GM20431 (cell line): ENCODE data around the gene SLC22A5.

ENCODE experiments used
- in situ Hi-C: fragments of 300-500 bp; cut with MseI, MboI; formaldehyde crosslinking; loops from one replicate; pipeline ENCODE4 v1.15.0; 2020; ENCODE audit warnings: low sequenced_read_pairs; ENCODE audit not compliant: unreplicated experiment

SLC22A5 gene

GRCh38 chr5:132369474-132370180, at the start of gene SLC22A5:
TSS of gene SLC22A5 (plus strand) at chr5:132369710. CDS start at chr5:132369973, 263 bp downstream.
- in situ Hi-C loops = no loop called here

- in situ Hi-C loops = no loop called here
Observed at GRCh38 chr5:132319975-132320374, 49.5 kb upstream of the SLC22A5 start.

- in situ Hi-C loops = no loop called here
Observed at GRCh38 chr5:132321109-132321721, 48.3 kb upstream of the SLC22A5 start.

DNA sequence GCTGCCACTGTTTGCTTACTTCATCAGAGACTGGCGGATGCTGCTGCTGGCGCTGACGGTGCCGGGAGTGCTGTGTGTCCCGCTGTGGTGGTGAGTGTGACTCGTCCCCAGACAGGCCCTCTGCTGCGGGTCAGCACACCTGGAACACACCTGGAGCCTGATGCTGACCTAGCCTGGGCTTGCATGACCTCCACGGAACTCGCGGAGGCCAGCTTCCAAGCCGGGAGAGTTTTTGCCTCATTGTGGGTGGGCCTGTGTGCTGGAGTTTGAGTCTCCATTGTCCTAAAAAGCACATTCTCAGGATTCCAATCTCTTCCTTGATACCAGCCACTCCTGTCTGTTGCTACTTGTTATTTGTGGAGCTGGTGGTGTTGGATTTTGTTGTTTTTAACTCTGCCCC, 47.2 kb upstream of the SLC22A5 start:
- in situ Hi-C loops = no loop called here

GRCh38 chr5:132323202-132323601, 46.3 kb upstream of the SLC22A5 start:
- in situ Hi-C loops = no loop called here

DNA sequence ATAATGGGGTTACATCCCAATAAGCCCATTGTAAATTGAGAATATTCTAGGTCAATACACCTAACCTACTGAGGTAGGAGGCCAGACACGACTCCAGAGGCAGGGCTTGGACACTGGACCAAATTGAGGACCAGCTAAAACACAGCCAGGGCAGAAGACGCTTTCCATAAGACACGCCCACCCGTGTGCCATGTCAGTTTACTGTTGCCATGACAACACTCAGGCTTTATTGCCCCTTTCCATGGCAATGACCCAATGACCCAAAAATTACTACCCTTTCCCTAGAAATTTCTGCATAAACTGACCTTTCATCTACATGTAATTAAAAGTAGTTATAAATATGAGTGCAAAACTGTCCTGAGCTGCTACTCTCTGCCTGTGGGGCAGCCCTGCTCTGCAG, 43.8 kb upstream of the SLC22A5 start:
- in situ Hi-C loops = no loop called here

- in situ Hi-C loops = no loop called here
Observed at GRCh38 chr5:132327252-132327955, 42.1 kb upstream of the SLC22A5 start.

DNA sequence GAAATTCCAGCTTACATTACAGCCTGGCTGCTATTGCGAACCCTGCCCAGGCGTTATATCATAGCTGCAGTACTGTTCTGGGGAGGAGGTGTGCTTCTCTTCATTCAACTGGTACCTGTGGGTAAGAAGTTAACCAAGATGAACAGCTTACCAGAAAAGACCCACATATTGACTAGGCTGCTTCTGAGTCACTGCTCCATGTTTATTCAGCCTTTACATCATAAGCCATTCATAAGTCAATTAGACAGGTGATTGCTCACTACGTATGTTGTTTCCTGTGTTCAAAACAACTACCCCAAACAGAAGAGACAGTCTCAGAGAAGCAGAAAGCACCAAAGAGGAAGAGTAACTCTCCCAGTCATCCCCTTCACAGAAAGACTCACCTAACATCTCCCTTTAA, 34.7 kb upstream of the SLC22A5 start:
- in situ Hi-C loops = no loop called here

- in situ Hi-C loops = no loop called here
Observed at GRCh38 chr5:132335402-132335801, 34.1 kb upstream of the SLC22A5 start.

- in situ Hi-C loops = no loop called here
Observed at GRCh38 chr5:132339502-132339901, 30.0 kb upstream of the SLC22A5 start.

DNA sequence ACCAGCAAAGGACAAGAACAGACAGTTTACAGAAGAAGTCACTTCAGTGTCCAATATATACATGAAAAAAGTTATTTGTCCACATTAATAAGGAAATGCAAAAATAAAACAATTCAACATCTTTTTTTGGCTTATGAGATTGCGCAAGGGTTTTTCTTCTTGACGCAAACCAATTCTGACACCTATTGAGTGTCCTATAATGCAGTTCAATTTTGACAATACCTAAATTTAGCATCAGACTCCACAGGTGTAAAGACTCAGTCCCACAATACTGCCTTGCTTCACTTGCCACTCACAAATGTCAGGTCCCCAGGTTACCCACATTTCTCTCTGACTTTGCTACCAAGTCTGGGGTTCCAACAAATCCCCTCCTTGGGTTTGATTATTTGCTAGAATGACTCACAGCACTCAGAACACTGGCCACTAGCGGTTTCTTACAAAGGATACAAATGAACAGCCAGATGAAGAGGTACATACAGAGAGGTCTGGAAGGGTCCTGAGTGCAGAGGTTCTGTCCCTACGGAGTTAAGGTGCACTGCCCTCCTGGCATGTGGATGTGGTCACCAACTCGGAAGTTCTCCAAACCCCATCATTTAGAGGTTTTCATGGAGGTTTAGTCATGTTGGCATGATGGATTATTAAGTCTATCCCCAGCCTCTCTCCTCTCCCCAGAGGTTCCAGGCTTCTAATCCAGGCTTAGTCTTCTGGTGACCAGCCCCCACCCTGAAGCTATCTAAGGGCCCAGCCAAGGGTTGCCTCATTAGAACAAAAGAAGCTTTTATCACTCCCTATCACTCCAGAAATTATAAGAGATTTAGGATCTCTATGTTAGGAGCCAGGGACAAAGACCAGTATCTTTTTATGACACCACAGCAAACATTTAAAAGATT, 27.0 kb upstream of the SLC22A5 start:
- in situ Hi-C loops = no loop called here

DNA sequence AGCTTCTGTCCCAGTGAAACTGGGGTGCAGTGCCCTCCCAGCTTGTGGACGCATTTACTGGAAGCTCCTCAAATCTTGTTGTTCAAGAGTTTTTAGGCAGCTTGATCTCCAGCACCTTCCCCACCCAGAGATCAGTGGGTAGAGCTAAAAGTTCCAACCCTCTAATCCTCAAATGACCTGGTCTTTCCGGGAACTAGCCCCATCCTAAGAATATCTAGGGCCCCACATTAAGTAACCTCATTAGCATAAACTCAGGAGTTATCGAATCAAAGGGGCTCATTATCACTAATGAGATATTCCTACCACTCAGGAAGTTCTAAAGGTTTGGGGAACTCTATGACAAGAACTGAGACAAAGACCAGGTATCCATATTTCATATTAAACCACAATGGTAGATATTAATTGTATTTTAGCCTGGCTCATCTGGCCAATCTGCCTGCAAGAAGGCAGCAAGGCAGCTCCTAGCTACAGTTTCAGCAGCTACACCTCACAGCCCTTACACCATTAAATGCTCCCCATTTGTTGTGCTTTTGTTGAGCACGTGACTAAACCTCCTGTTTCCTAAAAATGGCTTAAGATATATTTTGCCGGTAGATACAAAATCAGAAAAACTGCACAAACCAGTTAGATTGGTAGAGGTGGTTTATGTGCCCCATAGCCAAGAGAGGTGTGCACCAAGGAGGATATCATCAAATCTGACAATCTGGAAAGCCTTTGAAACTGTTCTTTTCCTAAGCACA, 24.6 kb upstream of the SLC22A5 start:
- in situ Hi-C loops = no loop called here

GRCh38 chr5:132353486-132353995, 16.0 kb upstream of the SLC22A5 start:
- in situ Hi-C loops = no loop called here

- in situ Hi-C loops = no loop called here
Observed at GRCh38 chr5:132354381-132355139, 14.9 kb upstream of the SLC22A5 start.

DNA sequence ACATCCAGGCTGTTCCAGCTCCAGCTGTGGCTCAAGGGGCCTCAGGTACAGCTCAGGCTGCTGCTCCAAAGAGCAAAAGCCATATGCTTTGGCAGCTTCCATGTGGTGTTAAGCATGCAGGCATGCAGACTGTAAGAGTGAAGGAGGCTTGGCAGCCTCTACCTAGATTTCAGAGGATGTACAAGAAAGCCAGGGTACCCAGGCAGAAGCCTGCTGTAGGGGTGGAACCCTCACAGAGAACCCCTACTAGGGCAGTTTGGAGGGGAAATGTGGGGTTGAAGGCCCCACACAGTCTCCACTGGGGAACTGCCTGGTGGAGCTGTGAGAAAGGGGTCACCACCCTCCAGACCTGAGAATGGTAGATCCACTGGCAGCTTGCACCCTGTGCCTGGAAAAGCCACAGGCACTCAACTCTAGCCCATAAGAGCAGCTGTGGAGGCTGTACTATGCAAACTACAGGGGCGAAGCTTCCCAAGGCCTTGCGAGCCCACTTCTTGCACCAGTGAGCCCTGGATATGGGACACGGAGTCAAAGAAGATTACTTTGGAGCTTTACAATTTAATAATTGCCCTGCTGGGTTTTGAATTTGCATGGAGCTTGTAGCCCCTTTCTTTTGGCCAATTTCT, 14.3 kb upstream of the SLC22A5 start:
- in situ Hi-C loops = no loop called here

GRCh38 chr5:132358775-132359174, 10.7 kb upstream of the SLC22A5 start:
- in situ Hi-C loops = no loop called here

DNA sequence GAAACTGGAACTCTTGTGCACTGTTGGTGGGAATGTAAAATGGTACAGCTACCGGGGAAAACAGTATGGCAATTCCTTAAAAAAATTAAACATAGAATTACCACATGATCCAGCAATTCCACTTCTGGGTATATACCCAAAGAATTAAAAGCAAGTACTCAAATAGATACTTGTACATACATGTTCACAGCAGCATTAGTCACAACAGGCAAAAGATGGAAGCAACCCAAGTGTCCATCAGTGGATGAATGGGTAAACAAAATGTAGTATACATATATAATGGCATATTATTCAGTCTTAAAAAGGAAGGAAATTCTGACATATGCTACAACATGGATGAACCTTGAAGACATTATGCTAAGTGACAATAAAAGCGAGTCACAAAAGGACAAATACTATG, 7.4 kb upstream of the SLC22A5 start:
- in situ Hi-C loops = no loop called here

- in situ Hi-C loops = no loop called here
Observed at GRCh38 chr5:132363431-132364112, 5.9 kb upstream of the SLC22A5 start.
